Stimulated activated effector memory CD8-positive, alpha-beta T cell treated with anti-CD3 and anti-CD28 coated beads, Interleukin-12 subunit alpha, Interleukin-12 subunit beta, amount 100 ng/mL, for 72 hours (primary cell): ENCODE results near the gene TMEM106B.
"Not testable (repeated sequence)": the region's sequence is repeated elsewhere in the genome, so short reads cannot be mapped to it uniquely, and the experiment has no call there.

Experiments used
- ATAC-seq: fragments of 150-1000 bp; cut with Tn5 transposase; 2 replicates; pipeline ENCODE4 v1.10.0; 2021
- DNase-seq, 2 donors: peaks; one replicate each; pipeline ENCODE4 v3.0.0; 2021 to 2022; ENCODE audit warnings: low spot score in 2 of 2
- H3K27ac Mint-ChIP-seq: one replicate; pipeline ENCODE4 v1.8.0; 2022; ENCODE audit warnings: mild to moderate bottlenecking, mixed read lengths
- H3K36me3 Mint-ChIP-seq: one replicate; pipeline ENCODE4 v1.8.0; 2022; ENCODE audit warnings: mild to moderate bottlenecking, mixed read lengths
- H3K4me1 Mint-ChIP-seq: one replicate; pipeline ENCODE4 v1.8.0; 2022; ENCODE audit warnings: mixed read lengths
- H3K4me3 Mint-ChIP-seq: one replicate; pipeline ENCODE4 v1.8.0; 2022; ENCODE audit warnings: mild to moderate bottlenecking, mixed read lengths
- H3K9me3 Mint-ChIP-seq: one replicate; pipeline ENCODE4 v1.8.0; 2022; ENCODE audit warnings: mixed read lengths

The TMEM106B gene

DNA sequence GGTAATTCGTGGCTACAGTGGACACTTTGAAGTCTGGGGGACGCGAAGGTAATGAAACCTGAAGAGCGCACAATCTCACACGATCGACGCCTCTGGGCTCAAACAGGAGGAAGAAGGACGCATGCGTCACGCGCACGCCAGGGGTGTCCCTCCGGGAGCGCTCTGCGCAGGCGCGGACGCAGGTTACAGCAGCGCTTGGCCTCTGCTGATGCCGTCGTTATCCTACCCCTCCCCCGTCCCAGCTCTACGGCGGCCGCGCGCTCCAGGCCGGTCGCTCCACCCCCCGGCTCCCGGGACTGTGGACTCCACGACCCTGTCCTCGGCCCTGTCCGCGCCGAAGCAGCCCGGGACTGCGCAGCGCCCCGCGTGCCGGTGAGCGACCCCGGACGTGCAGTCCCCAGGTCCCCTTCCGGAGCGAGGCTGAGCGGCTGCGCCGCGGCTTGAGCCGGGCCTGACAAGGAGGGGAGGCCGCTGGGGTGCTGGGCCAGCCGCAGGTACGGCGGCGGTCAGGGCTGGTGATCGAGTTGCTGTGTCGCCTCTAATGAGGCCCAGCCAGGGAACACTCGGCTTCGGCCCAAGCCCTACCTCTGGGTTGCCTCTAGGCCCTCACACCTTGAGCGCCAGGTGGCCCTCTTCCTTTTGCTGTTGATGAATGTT, at the start of gene TMEM106B:
TSS of gene TMEM106B (plus strand) at position 241 of the 657 bp plus-strand sequence. CDS start 3,517 bp downstream, outside the sequence.
- Mint-ChIP-seq H3K9me3 (no peaks in the 10 kb centered on the region), H3K4me1 (peaks cover 18% of the 10 kb centered on the region), H3K4me3 (peak within 1 kb of the TSS; percentile 87), H3K27ac (peak within 1 kb of the TSS; percentile 94), H3K36me3 (peaks cover 26% of the 10 kb centered on the region)
- DNase-seq (peak; percentile 90 to 94), ATAC-seq (peak; percentile 97)

DNA sequence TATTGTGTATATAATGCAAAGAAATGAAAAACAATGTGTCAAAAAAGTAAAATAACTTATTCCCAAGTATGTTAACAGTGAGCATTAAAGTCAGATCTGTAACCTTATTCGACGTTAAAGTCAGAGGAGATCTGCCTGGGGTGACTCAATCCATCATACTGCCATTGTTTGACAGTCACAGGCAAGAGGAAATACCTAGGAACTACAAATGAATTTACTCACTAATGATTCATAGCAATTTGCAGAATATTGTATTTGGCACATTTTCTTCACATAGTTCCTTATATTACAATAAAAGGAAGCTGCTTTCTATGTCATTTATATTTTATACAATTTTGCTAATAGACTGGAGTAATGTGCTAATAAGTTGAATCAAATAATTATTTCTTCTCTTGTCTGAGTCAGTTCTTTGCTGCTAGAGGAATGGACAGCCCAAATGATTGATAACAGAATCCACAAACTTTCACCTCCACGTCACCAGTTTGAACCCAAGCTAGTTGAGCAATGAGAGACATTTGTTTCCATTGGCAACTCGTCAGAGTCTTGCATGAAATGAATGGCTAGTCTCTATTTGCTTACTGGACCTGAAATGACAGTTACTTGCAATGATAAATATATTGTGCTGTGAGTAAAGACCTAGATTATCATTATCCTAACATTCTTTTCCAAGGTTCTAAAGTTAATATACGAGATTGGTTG, 48.5 kb upstream of the TMEM106B start:
- no peak for DNase-seq
- peak; percentile 79 for ATAC-seq
- Mint-ChIP-seq H3K4me3 (no peak overlapping the region), H3K36me3 (no peaks in the 10 kb centered on the region), H3K9me3 (peaks cover under 1% of the 10 kb centered on the region), H3K4me1 (no peaks in the 10 kb centered on the region), H3K27ac (no peak overlapping the region)

DNA sequence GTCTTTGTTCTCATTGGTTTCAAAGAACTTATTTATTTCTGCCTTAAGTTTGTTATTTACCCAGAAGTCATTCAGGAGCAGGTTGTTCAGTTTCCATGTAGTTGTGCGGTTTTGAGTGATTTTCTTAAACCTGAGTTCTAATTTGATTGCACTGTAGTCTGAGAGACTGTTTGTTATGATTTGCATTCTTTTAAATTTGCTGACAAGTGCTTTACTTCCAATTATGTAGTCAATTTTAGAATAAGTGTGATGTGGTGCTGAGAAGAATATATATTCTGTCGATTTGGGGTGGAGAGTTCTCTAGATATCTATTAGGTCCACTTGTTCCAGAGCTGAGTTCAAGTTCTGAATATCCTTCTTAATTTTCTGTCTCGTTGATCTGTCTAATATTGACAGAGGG, 43.0 kb upstream of the TMEM106B start:
- H3K4me1 Mint-ChIP-seq: peaks cover 19% of the 10 kb centered on the region

DNA sequence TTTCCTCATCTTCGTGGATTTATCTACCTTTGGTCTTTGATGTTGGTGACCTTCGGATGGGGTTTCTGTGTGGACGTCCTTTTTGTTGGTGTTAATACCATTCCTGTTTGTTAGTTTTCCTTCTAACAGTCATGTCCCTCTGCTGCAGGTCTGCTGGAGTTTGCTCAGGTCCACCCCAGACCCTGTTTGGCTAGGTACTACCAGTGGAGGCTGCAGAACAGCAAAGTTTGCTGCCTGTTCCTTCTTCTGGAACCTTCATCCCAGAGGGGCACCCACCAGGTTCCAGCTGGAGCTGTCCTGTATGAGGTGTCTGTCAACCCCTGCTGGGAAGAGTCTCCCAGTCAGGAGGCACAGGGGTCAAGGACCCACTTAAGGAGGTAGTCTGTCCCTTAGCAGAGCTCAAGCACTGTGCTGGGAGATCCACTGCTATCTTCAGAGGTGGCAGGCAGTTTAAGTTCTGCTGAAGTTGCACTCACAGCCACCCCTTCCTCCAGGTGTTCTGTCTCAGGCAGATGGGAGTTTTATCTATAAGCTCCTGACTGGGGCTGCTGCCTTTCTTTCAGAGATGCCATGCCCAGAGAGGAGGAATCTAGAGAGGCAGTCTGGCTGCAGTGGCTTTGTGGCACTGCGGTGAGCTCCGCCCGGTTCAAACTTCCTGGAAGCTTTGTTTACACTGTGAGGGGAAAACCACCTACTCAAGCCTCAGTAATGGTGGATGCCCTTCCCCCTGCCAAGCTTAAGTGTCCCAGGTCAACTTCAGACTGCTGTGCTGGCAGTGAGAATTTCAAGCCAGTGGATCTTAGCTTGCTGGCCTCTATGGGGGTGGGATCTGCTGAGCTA, 40.9 kb upstream of the TMEM106B start:
- Mint-ChIP-seq H3K27ac (peak overlapping the region; percentile 40), H3K9me3 (peaks cover 13% of the 10 kb centered on the region), H3K4me1 (peaks cover 19% of the 10 kb centered on the region)
- peak in 1 of 2 donors; percentile 53 for DNase-seq
- not testable (repeated sequence) for H3K36me3 Mint-ChIP-seq, H3K4me3 Mint-ChIP-seq
- ATAC-seq: peak; percentile 70

More for the DNA sequence above, 43.0 kb upstream of the TMEM106B start:
- not testable (repeated sequence) for H3K27ac Mint-ChIP-seq, H3K4me3 Mint-ChIP-seq, H3K36me3 Mint-ChIP-seq, DNase-seq, ATAC-seq
- peaks cover 13% of the 10 kb centered on the region for H3K9me3 Mint-ChIP-seq

DNA sequence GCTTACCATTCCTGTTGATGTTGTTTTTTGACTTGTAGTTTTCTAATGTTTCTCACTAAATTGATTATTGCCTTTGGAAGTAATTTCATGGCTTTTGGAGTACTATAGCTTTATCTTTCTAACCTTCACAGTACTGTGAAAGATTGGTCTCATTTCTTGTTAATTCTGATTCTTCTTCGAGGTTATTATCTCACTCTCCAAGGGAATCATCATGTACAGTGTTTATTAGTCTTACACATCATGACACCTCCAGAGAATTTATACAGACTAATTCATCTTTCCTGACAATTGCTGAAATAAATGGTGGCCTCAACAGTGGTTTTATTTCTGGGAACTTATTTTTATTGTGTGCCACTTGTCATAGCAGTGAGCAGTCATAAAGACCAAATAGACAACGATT, 37.4 kb upstream of the TMEM106B start:
- Mint-ChIP-seq H3K9me3 (peaks cover 3% of the 10 kb centered on the region), H3K27ac (no peak overlapping the region), H3K4me3 (no peak overlapping the region), H3K36me3 (no peaks in the 10 kb centered on the region), H3K4me1 (peaks cover 19% of the 10 kb centered on the region)
- ATAC-seq: no peak
- no peak for DNase-seq

DNA sequence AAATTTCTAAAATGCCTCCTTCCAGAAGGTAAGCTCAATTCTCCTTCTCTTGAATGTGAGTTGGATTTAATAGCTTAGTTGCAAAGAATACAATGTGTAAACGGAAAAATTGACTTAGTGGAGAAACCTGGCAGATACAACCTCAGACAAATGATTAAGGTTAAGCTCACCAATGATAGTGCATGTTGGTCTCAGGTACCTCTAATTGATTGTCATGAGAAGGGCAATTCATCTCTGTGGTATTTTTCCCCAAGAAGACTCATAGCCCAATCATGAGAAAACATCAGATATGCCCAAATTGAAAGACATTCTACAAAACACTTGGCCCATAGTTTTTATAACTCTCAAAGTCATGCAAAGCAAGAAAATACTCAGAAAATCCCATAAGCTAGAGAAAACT, 36.2 kb upstream of the TMEM106B start:
- H3K4me3 Mint-ChIP-seq: no peak overlapping the region
- no peak overlapping the region for H3K27ac Mint-ChIP-seq
- no peaks in the 10 kb centered on the region for H3K9me3 Mint-ChIP-seq
- H3K4me1 Mint-ChIP-seq: peaks cover 11% of the 10 kb centered on the region
- no peak for DNase-seq
- H3K36me3 Mint-ChIP-seq: no peaks in the 10 kb centered on the region
- ATAC-seq: peak; percentile 47

DNA sequence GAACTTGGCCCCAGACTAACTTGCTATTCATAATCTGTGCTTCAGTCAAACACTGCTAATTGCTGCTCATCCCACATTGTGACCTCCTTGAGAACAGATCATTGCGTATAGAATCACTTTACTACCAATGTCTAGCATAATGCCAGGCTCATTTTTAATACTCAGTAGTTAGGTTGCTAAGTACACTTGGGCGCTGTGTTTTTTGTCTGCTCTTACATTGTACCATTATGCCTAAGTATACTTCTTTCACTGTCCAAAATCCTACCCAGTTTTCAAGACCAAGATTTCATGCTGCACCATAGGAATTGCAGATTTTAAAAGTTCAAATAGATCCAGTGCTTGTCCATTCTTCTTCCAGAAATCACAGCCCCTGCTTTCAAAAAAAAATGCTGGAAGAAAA, 32.8 kb upstream of the TMEM106B start:
- Mint-ChIP-seq H3K4me1 (no peaks in the 10 kb centered on the region), H3K9me3 (no peaks in the 10 kb centered on the region), H3K4me3 (no peak overlapping the region), H3K36me3 (no peaks in the 10 kb centered on the region), H3K27ac (no peak overlapping the region)
- no peak for ATAC-seq
- DNase-seq: no peak

DNA sequence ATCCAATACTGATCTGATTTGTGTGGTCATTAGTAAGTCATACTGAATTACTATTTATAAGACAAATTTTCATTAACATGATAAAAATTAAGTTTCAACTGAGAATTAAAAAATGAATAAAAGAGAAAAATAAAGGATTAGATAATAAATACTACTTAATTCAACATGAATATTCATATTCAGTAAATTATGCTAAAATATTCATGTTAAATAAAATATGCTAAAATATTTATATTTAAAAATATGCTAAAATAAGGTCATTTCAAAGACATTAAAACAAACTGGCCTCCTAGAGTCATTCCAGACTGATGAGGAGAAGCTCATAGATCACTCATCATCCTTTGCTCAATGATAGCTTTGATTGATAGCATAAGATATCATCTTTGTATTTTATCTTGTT, 16.7 kb upstream of the TMEM106B start:
- no peaks in the 10 kb centered on the region for H3K36me3 Mint-ChIP-seq
- no peak overlapping the region for H3K27ac Mint-ChIP-seq

DNA sequence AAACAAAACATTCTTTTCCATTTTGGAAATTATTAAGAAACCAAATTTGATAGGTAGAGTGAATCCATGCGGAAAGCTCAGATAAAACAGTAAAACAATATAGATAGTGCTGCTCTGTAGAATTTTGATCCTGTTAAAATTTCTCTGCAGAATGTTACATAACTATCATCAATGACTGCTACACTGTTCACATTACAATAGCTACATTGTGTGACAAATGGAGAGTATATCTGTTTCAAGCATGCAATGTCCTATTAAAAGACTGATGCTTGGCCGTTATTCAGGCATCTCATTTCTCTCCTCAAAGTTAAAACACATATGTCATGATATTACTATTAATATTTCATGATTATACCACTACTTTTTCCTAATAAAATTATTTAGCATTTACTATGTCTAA, 14.7 kb upstream of the TMEM106B start:
- no peak for ATAC-seq
- no peak overlapping the region for H3K4me3 Mint-ChIP-seq
- H3K4me1 Mint-ChIP-seq: no peaks in the 10 kb centered on the region
- no peaks in the 10 kb centered on the region for H3K36me3 Mint-ChIP-seq
- DNase-seq: no peak
- H3K9me3 Mint-ChIP-seq: no peaks in the 10 kb centered on the region
- H3K27ac Mint-ChIP-seq: no peak overlapping the region

More for the DNA sequence above, 16.7 kb upstream of the TMEM106B start:
- Mint-ChIP-seq H3K4me1 (no peaks in the 10 kb centered on the region), H3K4me3 (no peak overlapping the region), H3K9me3 (no peaks in the 10 kb centered on the region)
- ATAC-seq (no peak), DNase-seq (no peak)

DNA sequence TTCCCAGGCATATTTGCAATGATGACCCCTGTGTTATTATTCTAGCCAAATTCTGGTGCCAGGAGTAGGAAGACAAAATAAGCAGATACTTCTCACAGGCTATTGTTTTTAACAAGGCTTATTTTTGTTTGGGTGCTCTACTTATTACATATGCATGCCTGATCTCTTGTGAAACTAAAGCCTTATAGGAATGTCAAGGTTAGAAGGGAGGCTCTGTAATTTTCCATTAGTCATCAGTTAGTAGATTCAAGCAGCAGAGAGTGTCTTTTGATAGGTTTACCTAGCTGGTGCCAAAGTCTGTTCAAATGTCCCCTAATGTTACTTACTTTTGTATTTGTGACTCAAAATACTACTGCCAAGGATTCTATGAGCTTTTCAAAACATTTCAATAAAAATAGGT, 11.7 kb upstream of the TMEM106B start:
- no peak overlapping the region for H3K27ac Mint-ChIP-seq
- no peak for DNase-seq
- H3K4me3 Mint-ChIP-seq: no peak overlapping the region
- H3K36me3 Mint-ChIP-seq: no peaks in the 10 kb centered on the region
- no peaks in the 10 kb centered on the region for H3K9me3 Mint-ChIP-seq
- no peak for ATAC-seq
- H3K4me1 Mint-ChIP-seq: no peaks in the 10 kb centered on the region

DNA sequence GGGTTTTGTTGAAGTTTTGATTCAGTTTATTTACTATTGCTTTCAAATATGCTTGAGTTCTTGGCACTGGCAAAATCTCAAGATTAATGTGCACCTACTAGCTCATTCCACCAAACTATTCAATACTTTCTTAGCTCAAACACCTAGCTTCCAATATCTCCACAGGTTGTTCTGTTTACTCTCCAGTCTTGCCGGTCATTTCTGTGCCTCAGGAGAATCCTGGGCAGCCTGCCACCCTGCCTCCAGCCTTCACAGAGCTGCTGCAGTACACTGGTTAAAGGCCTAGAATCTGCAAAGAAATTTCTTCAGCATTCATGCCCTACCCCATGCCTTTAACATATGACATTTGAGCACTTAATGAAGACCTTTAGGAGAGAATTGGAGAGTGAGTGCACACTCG, 4.0 kb upstream of the TMEM106B start:
- H3K9me3 Mint-ChIP-seq: no peaks in the 10 kb centered on the region

DNA sequence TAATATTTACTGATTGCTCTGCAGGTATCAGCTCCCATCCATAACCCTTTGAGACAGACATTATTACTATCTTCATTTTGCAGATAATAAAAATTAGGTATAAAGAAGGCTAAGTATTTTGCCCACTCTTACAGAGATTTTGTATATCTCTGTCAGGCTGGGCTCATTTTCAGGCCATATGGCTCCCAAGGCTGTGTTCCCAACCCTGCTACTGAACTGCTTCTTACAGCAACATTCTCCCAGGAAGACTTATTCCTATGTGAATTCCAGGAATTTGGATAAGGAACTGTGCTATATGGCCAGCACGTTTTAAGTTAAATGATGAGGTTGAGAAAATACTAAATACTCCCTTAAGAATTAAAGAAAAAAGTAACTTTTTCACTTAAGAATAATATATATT, 1.9 kb upstream of the TMEM106B start:
- DNase-seq (no peak), ATAC-seq (no peak)
- no peak overlapping the region for H3K27ac Mint-ChIP-seq
- H3K9me3 Mint-ChIP-seq: no peaks in the 10 kb centered on the region
- H3K4me1 Mint-ChIP-seq: peaks cover 11% of the 10 kb centered on the region
- H3K4me3 Mint-ChIP-seq: no peak overlapping the region
- peaks cover 8% of the 10 kb centered on the region for H3K36me3 Mint-ChIP-seq

More for the DNA sequence above, 4.0 kb upstream of the TMEM106B start:
- Mint-ChIP-seq H3K27ac (no peak overlapping the region), H3K4me1 (peaks cover 6% of the 10 kb centered on the region), H3K36me3 (peaks cover 8% of the 10 kb centered on the region), H3K4me3 (no peak overlapping the region)
- no peak for DNase-seq
- ATAC-seq: no peak

DNA sequence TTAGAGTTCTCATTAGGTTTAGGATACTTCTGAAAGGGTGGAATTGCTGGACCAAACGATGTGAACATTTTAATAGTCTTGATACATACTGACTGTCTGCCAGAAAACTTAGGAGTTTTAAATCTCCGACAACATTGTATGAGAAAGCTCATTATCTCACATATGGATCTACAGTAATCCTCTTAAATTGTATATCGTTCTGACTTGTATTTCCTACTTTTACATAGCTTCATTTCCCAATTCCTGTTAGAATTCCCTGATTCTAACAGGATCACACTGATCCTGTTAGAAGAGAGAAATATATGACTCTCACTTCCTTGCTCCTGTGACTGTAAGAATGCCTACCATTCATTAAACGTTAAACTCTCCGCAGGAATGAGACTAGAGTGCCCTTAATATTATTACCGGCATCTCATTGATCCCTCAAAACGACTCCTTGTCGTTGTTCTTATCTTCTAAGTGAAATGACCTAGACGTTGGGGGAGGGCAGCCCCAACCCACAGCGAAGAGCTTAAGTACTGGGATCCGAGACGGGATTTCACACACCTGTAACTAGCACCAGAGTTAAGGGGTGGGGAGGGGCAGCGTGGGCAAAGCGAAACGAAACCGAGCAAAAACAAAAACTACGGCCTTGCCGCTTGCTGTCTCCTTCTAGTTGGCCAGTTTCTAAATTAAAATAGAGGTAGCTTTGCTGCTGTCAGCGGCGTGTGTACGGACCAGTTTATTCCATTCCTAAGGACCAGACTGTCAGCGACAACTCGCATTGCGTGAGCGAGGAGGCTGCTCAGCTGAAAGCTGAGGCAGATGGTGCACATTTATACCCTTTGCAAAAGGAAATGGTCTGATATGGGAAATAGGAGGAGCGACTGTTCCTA, 678 bp upstream of the TMEM106B start:
- H3K27ac Mint-ChIP-seq: peak overlapping the region; percentile 94
- no peak for DNase-seq
- H3K4me3 Mint-ChIP-seq: peak overlapping the region; percentile 87
- peak; percentile 39 for ATAC-seq
- no peaks in the 10 kb centered on the region for H3K9me3 Mint-ChIP-seq
- peaks cover 18% of the 10 kb centered on the region for H3K36me3 Mint-ChIP-seq
- peaks cover 18% of the 10 kb centered on the region for H3K4me1 Mint-ChIP-seq

DNA sequence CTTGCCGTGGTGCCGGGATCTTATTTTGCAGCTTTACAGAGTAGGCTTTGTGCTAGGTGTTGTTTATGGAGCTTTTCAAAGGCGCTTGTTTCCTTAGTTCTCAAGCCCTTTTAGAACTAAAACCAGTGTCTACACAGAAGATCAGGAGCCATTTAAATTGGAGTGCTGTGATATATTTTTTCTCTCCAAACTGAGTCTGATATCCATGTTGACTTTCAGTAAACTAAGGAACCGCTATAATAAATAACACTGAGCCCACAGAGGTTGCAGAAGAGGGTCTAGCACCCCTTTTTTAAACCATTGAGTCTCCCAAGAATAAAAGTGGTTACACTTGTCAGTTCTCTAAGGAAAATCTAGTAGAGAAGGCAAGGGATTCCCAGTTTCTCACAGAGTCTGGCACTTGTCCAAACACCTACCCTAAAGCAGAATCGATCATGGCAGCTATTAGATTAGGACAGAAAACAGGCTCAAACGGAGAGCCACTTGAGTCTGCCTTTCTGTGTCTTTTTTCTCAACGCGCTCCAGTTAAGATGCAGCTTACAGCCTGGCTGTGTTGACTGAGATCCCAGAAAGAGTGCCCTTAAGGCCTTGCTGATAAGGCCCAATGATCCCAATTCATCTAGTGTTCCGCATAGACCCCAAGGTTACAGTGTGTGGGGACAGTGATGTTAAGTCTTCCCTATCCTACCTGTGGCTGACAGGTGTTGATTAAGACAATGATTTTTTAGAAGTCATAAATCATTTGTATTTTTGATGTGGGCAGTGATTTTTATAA, 804 bp downstream of the TMEM106B start:
- Mint-ChIP-seq H3K27ac (peak overlapping the region; percentile 94), H3K9me3 (no peaks in the 10 kb centered on the region), H3K4me3 (peak overlapping the region; percentile 87), H3K36me3 (peaks cover 26% of the 10 kb centered on the region), H3K4me1 (peaks cover 26% of the 10 kb centered on the region)
- ATAC-seq: no peak
- peak in 1 of 2 donors; percentile 51 for DNase-seq
